Adrenal gland (tissue), 5 donors: ENCODE measurements around the gene XPOT.

ENCODE experiments used
- CTCF ChIP-seq, 6 experiments: fragments of 450-650 bp in 4 of 6; fragments of 200-600 bp in 2 of 6; sonication (generic) in 1 of 6; IDR thresholded peaks; 1 replicate in 5 of 6; 2 replicates in 1 of 6; pipeline versions ENCODE4 v1.5.1 to v1.8.0; 2016 to 2021; ENCODE audit warnings: antibody characterized with exemption in 6 of 6, mild to moderate bottlenecking in 2 of 6, moderate library complexity in 1 of 6
- POLR2A ChIP-seq, 2 donors: fragments of 450-650 bp; IDR thresholded peaks; one replicate each; pipeline ENCODE4 v1.6.1; 2017; ENCODE audit warnings: antibody characterized with exemption in 2 of 2, mild to moderate bottlenecking in 2 of 2, moderate library complexity in 1 of 2
- donor health status: DM: no; HTN: no; CAD: no.

GRCh38 chr12:64469455-64470142, 65.4 kb downstream of the XPOT start:
- no peak for TF ChIP-seq POLR2A (IDR thresholded peaks at IDR 0.05)
- no peak for TF ChIP-seq CTCF (IDR thresholded peaks at IDR 0.05)
